HCT116 (cell line): ENCODE measurements around the gene ZNF516.

Experiments used
- CTCF ChIP-seq, 3 experiments: fragments of 200-600 bp in 1 of 3; sonication (generic) in 1 of 3; IDR thresholded peaks in 2 of 3; conservative IDR thresholded peaks in 1 of 3; 2 replicates each; pipeline ENCODE4 v1.5.1; 2012 to 2017; ENCODE audit warnings: low read depth in 2 of 3, low read length in 2 of 3, antibody characterized with exemption in 1 of 3, borderline replicate concordance in 1 of 3, control low read depth in 1 of 3, mild to moderate bottlenecking in 1 of 3, mixed read lengths in 1 of 3, mixed run types in 1 of 3, moderate library complexity in 1 of 3; ENCODE audit not compliant: insufficient read depth in 1 of 3
- EGR1 ChIP-seq: IDR thresholded peaks from 2 replicates; pipeline ENCODE4 v1.6.1; 2012; ENCODE audit warnings: low read depth
- JUND ChIP-seq: IDR thresholded peaks from 2 replicates; pipeline ENCODE4 v1.6.1; 2012
- POLR2A ChIP-seq: IDR thresholded peaks from 2 replicates; pipeline ENCODE4 v1.7.0; 2011; ENCODE audit warnings: borderline replicate concordance; ENCODE audit not compliant: insufficient read depth, insufficient read length; ENCODE audit errors: extremely low read depth
- SIN3A ChIP-seq: IDR thresholded peaks from 2 replicates; pipeline ENCODE4 v1.6.1; 2012; ENCODE audit warnings: low read depth

DNA sequence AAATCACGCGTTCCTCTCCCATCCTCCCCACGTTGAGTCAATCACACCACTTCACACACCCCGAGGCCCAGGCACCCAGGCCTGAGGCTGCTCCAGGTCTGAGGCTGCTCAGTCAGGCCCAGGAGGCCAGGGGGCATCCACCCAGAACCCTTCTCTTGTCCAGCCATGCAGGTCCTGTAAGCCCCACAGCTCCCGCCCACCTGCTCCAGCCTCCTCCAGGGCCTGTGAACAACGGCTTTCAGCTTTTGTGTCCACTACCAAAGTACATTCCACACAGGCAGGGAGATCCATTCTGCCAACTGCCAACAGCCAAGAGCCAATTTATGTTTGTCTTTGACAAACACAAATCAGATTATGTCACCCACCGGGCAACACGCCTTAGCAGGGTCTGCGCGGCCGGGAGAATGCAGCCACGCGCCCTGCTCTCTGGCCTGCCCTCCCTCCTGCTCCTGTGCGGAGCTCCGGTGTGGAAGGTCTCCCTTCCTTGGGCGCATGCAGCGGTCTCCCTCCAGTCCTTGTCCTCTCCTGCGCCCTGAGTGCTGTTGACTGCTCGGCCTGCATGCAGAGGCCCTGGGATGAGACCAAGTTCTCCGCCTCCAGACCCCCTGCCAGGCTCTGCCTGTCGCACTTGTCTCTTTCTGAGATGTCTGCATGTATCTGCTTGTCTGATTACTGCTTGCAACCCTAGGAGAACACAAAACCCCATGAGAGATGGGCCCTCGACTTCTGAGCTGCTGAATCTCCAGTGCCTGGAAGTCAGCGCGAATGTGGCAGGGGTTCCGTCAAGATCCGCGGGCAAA lies 146.6 kb downstream of the ZNF516 start:
- TF ChIP-seq JUND (no peak), POLR2A (no peak), CTCF (IDR thresholded peaks at IDR 0.05 in 2 of 3, conservative IDR thresholded peaks at IDR 0.05 in 1 of 3; ENCODE audit: borderline replicate concordance in 1 of 3, insufficient read depth in 1 of 3, low read depth in 2 of 3, low read length in 2 of 3) (no peak), SIN3A (no peak), EGR1 (no peak)
